HG02588 (cell line): ENCODE data around the gene AK9.
"Not testable (repeated sequence)": the region's sequence is repeated elsewhere in the genome, so short reads cannot be mapped to it uniquely, and the experiment has no call there.

Source experiments
- ATAC-seq: cut with Tn5 transposase; IDR thresholded peaks from one replicate; pipeline ENCODE4 v1.9.1; 2021; ENCODE audit warnings: mild to moderate bottlenecking, moderate library complexity; ENCODE audit not compliant: unreplicated experiment

AK9 gene

GRCh38 chr6:109701221-109701620 lies 10.2 kb upstream of the AK9 start:
- ATAC-seq, result no peak

- no peak for ATAC-seq
Measured at GRCh38 chr6:109696355-109696754, 5.4 kb upstream of the AK9 start.

GRCh38 chr6:109695468-109695867 lies 4.5 kb upstream of the AK9 start:
- ATAC-seq, result no peak

GRCh38 chr6:109693111-109693510 lies 2.1 kb upstream of the AK9 start:
- ATAC-seq, result no peak

- ATAC-seq, result peak; percentile 46
Measured at GRCh38 chr6:109690373-109690736, 647 bp downstream of the AK9 start.

GRCh38 chr6:109687271-109687761 lies 3.7 kb downstream of the AK9 start:
- ATAC-seq, result no peak

- no peak for ATAC-seq
Measured at GRCh38 chr6:109686566-109687265, 4.3 kb downstream of the AK9 start.

GRCh38 chr6:109678661-109679505 lies 12.1 kb downstream of the AK9 start:
- not testable (repeated sequence) for ATAC-seq

GRCh38 chr6:109678240-109678639 lies 12.8 kb downstream of the AK9 start:
- ATAC-seq, result no peak

GRCh38 chr6:109676724-109677123 lies 14.3 kb downstream of the AK9 start:
- no peak for ATAC-seq

- ATAC-seq, result no peak
Measured at GRCh38 chr6:109672839-109673238, 18.2 kb downstream of the AK9 start.

- no peak for ATAC-seq
Measured at GRCh38 chr6:109672175-109672574, 18.8 kb downstream of the AK9 start.

GRCh38 chr6:109671733-109672132 lies 19.3 kb downstream of the AK9 start:
- ATAC-seq, result no peak

- no peak for ATAC-seq
Measured at GRCh38 chr6:109669811-109670210, 21.2 kb downstream of the AK9 start.

GRCh38 chr6:109662192-109662591 lies 28.8 kb downstream of the AK9 start:
- no peak for ATAC-seq

GRCh38 chr6:109660526-109661320 lies 30.3 kb downstream of the AK9 start:
- no peak for ATAC-seq

GRCh38 chr6:109655761-109656262 lies 35.2 kb downstream of the AK9 start:
- no peak for ATAC-seq

GRCh38 chr6:109653264-109653663 lies 37.7 kb downstream of the AK9 start:
- ATAC-seq, result no peak

- ATAC-seq, result no peak
Measured at GRCh38 chr6:109644131-109644530, 46.9 kb downstream of the AK9 start.

GRCh38 chr6:109632405-109632804 lies 58.6 kb downstream of the AK9 start:
- ATAC-seq, result no peak

- ATAC-seq, result no peak
Measured at GRCh38 chr6:109631403-109631802, 59.6 kb downstream of the AK9 start.
